ENCODE results near the gene ATRAID. TPM values are rescaled to one million over a fixed set of nuclear protein-coding genes. Genes with fewer than 3 reads are reported as not detected.
"Not testable (repeated sequence)": the region's sequence is repeated elsewhere in the genome, so short reads cannot be mapped to it uniquely, and the experiment has no call there.

ATRAID gene
- 111 and 181 TPM in 2 replicates for total RNA-seq

DNA sequence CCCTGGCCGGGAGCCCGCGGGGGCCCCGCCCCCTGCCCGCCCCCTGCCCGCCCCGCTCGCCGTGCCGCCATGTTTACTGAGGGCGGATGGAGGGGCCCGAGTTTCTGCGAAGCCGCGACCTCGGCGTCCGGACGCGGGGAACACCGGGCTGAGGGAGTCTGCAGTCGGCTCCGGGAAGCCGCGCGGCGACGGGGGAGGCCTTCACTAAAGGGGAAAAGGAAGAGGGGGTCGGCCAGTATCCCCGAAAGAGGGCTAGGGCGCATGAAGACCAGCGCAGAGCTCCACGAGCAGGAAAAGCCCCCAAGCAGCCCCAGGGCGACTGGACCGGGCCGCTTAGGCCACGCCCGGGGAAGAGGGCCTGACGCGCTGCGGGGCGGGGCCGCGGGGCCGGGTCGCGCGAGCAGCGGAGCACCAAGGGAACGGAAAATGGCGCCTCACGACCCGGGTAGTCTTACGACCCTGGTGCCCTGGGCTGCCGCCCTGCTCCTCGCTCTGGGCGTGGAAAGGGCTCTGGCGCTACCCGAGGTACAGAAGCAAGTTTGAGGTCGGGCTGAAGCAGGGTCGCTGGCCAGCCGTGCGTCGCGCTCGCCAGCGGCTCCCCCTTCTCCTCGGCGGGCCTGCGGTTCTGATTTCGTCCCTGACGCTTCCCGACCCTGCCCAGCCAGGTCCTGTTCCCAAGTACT lies at the start of gene ATRAID, which contains the start of gene SLC5A6:
TSS of gene ATRAID (plus strand) at position 99 of the 683 bp plus-strand sequence. CDS start at position 427, 328 bp downstream.
TSS of gene SLC5A6 (minus strand) at position 326 of the 683 bp plus-strand sequence. CDS start 4,618 bp downstream, outside the sequence.
- DNase-seq, result peak; percentile 94

GRCh38 chr2:27162151-27163121 lies 49.4 kb upstream of the ATRAID start:
- DNase-seq, result no peak

- no peak for DNase-seq
Observed at GRCh38 chr2:27164960-27165763, 46.7 kb upstream of the ATRAID start.

DNA sequence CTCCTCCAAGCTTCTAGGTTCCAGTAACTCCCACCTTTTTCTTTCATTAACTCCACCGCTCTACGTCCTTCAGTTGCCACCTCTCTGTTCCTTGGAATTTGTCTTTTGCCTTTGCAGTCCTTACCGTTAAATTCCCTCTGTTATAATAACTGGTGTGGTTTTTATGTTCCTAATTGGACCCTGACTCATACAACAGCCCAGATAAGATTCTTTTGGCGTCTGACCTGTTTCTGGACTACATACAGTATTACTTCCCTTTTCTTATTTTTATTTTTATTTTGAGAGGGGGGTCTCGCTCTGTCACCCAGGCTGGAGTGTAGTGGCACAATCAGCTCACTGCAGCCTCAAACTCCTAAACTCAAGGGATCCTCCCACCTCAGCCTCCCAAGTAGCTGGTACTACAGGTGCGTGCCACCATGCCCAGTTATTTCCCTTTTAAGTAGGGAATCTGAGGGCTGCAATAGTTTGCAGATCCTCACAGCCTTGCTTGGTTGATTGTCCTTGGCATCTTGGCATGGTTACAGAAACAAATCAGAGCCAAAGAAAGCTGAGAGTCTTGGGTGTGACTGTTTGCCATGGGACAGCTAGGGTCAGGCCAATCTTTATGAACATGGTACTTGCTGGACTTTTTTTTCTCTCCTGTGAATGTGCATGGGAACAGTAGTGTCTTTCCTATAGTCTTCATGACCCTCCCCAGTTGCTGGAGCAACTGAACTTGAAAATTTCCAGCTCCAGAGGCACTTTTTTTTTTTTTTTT lies 41.1 kb upstream of the ATRAID start:
- DNase-seq, result no peak

DNA sequence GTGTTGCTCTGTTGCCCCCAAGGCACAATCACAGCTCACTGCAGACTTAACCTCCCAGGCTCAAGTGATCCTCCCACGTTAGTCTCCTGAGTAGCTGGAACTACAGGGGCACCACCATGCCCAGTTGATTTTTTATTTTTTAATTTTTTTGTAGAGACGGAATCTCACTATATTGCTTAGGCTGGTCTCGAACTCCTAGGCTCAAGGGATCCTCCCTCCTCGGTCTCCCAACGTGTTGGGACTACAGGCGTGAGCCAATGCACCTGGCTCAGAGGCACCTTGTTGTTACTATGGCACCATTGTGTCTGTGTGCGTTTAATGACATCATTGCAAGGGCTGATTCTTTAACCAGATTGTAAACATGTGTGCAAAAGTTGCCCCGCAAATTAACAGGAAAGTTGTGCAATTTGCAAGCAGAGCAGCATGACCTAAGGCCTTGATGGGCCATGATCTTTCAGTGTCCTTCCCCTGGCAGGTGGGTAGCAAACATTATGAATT lies 40.4 kb upstream of the ATRAID start:
- DNase-seq, result no peak

GRCh38 chr2:27174638-27175037 lies 37.2 kb upstream of the ATRAID start:
- DNase-seq, result no peak

GRCh38 chr2:27175330-27175729 lies 36.5 kb upstream of the ATRAID start:
- no peak for DNase-seq

DNA sequence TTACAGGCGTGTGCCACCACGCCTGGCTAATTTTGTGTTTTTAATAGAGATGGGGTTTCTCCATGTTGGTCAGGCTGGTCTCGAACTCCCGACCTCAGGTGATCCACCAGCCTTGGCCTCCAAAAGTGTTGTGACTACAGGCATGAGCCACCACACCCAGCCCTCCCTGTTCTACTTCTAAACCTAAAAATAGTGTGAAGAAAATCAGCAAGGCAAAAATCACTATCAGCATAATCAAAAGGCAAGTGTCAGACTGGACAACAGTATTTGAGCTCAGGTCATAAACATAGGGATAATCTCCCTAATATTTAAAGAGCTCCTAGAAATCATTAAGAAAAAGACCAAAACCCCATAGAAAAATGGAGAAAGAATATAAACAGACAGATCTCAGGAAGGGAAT lies 36.1 kb upstream of the ATRAID start:
- DNase-seq, result not testable (repeated sequence)

GRCh38 chr2:27177441-27178351 lies 34.1 kb upstream of the ATRAID start:
- DNase-seq, result no peak

GRCh38 chr2:27178469-27178868 lies 33.4 kb upstream of the ATRAID start:
- DNase-seq, result no peak

DNA sequence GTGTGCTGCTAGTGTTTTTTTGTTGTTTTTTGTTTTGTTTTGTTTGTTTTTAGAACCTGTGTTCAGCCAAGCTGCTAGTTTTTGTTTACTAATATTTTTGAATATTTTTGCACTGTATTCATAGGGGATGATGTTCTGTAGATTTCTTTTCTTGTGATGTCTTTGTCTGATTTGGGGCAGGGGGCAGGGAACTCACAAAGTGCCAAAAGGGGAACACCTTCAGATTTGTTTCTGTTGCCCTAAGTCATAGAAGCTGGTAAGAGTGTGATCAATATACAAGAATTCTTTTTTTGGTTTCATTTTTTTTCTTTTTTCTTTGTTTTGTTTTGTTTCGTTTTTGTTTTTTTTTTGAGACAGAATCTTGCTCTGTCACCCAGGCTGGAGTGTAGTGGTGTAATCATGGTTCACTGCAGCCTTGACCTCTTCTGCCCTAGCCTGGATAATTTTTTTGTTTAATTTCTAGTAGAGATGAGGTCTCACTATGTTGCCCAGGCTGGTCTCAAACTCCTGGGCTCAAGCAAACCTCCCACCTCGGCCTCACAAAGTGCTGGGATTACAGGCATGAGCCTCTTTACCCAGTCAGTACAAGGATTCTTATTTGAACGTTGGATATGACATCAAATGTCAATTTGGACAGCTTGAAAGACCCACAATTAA lies 32.4 kb upstream of the ATRAID start:
- DNase-seq, result no peak

GRCh38 chr2:27182346-27182745 lies 29.5 kb upstream of the ATRAID start:
- no peak for DNase-seq

DNA sequence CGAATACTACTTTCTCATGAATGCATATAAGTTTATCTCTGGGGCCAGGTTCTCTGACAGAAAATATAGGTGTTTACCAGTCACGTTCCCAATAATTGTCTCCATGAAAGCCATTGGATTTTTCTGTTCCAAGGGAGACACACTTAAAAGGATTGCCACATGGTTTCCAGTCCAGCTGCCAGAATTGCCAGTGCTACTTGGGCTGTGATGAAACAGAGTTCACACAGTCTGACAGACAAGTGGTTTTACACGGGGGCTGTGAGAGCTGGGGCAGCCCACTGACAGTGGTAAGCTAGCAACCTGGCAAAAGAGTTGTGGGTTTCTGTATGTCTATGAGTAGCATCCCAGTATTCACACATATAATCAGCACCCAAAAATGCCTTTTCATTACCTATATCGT lies 27.7 kb upstream of the ATRAID start:
- no peak for DNase-seq

GRCh38 chr2:27185331-27186026 lies 26.4 kb upstream of the ATRAID start:
- no peak for DNase-seq

DNA sequence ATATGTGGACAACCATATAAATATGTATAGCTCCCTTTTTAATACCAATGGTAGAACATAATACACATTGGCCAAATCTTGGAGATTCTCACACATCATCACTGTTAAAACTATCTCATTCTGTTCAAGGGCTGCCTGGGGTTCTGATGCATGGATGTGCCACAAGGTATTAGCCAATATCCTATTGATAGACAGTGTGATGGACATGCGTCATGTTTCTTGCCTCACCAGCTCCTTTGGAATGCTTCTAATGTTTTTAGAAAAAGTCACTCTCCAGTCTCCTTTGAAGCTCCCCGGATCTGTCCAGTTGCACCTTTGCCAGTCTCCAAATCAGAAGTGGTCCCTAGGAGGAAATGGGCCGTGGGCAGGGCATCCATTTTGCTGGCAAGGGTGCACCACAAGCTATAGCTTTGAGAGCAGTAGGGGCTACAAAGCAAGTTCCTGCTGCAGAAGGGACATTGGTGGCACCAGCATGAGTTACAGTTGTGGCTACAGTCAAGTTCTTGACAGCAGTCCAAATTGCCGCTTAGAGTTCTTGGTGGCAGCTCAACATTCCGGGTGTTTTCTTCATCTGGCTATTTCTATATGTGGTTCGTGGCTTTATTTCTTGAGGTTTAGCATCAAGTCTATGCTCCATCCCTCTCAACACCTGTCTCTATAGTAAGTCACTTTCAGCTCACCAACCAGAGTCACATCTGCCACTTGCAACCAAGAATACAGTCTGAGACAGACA lies 25.1 kb upstream of the ATRAID start:
- no peak for DNase-seq

DNA sequence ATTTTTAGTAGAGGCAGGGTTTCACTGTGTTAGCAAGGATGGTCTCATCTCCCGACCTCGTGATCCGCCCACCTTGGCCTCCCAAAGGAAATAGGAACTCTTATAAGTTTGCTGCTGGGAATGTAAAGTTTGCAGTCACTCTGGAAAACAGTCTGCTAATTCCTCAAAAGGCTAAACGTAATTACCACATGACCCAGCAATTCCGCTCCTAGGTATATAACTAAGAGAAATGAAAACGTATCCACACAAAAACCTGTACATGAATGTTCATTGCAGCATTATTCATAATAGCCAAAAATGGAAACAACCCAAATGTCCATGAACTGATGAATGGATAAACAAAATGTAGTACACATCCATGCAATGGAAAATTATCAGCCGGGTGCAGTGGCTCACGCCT lies 21.9 kb upstream of the ATRAID start:
- no peak for DNase-seq

DNA sequence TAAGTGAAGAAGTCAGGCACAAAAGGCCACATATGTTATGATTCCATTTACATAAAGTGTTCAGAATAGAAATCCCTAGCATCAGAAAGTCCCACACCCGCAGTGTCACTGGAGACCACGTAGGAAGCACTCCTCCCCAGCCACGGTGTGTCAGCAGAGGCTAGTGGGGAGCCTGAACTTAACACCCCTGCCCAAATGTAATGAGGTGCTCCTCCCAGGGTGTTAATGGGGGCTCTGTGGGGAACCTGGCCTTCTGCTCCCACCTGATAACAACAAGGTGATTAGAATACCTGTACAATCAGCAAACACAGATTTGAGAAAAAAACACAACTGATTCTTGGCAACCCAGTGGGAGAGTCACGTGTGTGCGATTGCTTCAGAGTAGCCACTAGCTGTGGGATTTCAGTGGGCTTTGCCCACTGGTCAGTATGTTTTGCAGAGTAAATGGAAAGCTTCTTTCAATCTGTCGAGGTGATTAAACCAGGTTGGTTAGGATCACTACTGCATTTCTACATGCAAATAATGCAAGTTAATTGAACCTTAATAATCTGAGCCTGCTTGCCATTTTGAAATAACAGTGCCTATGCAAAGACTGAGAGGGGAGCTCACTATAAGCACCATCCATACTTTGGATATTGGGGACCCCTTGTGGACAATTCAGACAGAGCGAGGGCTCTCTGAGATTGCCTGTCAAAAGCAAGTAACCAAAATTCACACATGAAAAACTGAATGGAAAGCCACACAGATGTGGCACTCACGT lies 20.6 kb upstream of the ATRAID start:
- DNase-seq, result peak; percentile 76

All from dermis blood vessel endothelial cell (primary cell).